HG03457 (cell line): ENCODE data around the gene SPATA22.
"Not testable (repeated sequence)": the region's sequence is repeated elsewhere in the genome, so short reads cannot be mapped to it uniquely, and the experiment has no call there.

Source experiments
- ATAC-seq: cut with Tn5 transposase; IDR thresholded peaks from one replicate; pipeline ENCODE4 v1.9.1; 2021; ENCODE audit warnings: moderate number of reproducible peaks; ENCODE audit not compliant: unreplicated experiment

SPATA22 gene

GRCh38 chr17:3474212-3474611, 2.6 kb upstream of the SPATA22 start:
- ATAC-seq, result no peak

DNA sequence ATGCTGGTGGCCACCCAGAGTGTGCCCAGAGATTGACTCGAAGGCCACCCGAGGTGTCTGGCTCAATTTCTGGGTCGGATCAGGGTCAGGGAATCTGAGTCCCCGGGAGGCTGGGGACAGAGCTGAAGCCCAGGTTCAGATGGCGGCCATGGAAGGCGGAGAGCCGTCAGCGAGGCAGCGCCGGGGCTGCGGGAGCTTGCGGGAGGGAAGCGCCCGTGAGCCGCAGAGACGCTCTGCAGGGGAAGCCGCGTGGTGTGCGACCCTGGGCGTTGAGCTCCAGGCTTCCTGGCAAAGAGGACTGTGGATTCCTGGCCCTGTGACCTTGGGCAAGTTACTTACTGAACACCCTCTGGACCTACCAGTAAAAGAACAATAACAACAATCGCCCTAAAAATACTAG, 518 bp upstream of the SPATA22 start:
- no peak for ATAC-seq

DNA sequence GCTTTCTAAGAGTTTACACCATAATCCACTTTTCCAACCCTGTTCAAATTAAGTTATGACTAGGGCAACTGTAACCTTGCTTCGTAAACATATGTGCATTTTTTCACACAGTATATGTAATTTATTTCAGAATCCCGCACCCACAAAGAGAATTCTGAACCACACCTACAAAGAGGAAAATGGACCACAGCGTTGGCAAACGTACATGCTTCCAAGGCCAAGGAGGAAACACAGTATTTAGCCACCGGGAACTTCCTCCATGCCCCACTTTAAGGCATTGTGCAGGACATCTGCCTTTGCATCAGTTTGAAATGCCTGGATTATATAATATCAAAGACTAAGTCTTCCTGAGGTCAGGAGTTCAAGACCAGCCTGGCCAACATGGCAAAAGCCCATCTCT, 2.1 kb downstream of the SPATA22 start:
- ATAC-seq, result no peak

GRCh38 chr17:3466355-3466754, 5.3 kb downstream of the SPATA22 start:
- not testable (repeated sequence) for ATAC-seq

DNA sequence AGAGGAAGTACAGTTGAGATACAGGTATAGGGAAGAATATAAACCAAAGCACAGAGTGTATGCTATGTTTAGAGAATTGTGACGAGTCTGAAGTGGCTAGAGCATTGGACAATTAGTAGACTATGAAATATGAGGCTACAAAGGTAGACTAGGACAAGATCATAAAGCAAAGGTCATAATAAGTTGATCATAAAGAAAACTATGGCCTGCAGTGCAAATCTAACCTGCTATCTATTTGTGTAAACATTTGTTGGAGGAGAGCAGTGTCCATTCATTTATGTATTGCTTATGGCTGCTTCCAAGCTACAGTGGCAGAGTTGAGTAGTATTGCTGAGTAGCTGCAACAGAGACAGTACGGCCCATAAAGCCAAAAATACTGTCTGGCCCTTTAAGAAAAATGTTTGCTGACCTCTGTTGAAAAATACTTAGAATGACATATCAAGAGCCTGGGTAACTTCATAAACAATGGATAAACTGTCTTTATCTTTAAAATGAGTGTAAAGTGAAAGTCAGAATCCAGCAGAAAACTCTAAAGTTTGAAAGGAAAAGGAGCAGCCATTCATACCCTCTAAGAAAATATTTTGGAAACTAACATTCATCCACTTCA, 23.5 kb downstream of the SPATA22 start:
- no peak for ATAC-seq

DNA sequence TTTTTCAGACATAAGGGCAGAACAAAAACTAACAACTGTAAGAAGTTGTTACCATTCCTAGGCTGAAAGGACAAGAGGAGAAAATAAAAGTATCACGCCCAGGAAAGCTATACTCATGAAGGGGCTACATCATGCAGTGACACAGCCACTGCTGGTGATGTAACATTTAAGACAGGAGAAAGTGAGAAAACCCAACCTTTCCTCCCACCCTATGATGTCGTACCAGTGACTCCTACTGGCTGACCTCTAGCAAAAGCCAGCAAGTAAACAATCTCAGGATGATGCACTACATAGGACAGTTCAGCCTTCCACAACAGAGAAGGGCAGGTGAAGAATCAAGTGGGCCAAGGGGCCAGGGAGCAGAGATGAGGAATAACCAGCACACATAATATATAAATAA, 24.0 kb downstream of the SPATA22 start:
- ATAC-seq, result no peak

- ATAC-seq, result no peak
Measured at GRCh38 chr17:3440451-3440850, 31.2 kb downstream of the SPATA22 start.

GRCh38 chr17:3438368-3438767, 33.3 kb downstream of the SPATA22 start:
- no peak for ATAC-seq

- no peak for ATAC-seq
Measured at GRCh38 chr17:3433741-3434140, 37.9 kb downstream of the SPATA22 start, which contains the start of gene OR1E2. Gene OR1E2 (minus strand): TSS chr17:3433841. CDS start chr17:3433841, 0 bp downstream.

DNA sequence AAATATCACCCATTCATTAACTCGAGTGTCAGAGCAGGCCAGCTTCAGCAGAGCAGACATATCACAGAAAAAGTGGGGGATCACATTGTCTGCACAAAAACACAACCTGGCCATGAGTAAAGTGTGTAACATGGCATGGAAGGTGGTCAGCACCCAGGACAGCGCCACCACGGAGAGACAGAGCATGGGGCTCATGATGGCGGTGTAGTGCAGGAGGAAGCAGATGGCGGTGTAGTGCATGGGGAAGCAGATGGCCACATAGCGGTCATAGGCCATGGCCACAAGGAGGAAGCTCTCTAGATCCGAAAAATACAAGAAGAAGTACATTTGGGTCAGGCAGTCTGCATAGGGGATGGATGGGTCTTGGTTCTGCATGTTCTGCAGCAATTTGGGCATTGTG, 38.4 kb downstream of the SPATA22 start:
- not testable (repeated sequence) for ATAC-seq

GRCh38 chr17:3418222-3418621, 53.4 kb downstream of the SPATA22 start:
- no peak for ATAC-seq

DNA sequence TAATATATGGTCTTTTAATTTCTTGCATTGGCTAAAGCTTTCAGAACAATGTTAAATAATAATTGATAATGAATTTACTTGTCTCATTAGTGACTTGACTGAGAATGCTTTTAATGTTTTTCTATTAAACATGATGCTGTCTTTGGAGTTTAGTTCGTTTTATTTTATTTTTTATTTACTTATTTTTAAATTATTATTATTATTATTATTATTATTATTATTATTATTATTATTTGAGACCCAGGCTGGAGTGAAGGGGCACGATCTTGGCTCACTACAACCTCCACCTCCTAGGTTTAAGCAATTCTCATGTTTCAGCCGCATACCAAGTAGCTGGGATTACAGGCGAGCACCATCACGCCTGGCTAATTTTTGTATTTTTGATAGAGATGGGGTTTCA, 56.0 kb downstream of the SPATA22 start:
- ATAC-seq, result no peak

DNA sequence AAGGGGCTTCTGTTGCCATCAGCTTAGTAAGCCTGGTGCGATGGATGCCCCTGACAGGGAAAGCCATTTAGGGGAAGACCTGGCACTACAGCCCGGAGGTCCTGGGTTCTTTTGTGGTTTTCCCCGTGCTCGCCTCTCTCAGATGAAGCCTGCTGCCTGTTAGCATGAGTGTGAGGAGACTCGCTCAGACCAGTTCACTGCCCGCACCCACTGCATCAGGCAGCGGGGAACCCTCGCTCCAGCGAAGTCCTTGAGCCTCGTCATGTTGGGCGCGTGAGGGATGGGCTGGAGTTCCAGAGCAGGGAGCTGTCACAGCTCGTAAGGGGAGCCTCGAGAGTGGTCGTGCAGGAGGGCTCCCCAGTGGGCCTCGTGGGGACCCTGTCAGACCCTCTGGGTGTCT, 59.4 kb downstream of the SPATA22 start:
- not testable (repeated sequence) for ATAC-seq

DNA sequence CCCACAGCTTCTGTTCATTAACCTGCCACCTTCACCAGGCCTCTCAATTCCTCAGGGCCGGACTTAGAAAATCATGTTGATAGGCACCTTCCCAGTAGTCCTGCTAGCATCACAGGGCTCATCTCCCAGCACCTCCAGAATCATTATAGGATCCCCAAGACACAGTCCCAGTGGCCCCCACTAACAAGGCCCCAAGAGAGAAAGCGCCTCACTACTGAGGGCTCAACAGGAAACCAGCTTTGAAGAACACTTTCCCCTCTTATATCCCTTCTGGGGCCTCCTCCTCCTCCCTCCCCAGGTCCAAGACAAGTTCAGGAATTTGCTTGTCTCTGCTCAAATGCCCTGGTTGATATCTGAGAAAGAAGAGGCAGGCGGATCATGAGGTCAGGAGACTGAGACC, 60.5 kb downstream of the SPATA22 start, which contains the start of gene OR3A3:
Gene OR3A3, plus strand, starts transcription at position 301 of the 400 bp plus-strand sequence.
- ATAC-seq, result no peak

- ATAC-seq, result not testable (repeated sequence)
Measured at GRCh38 chr17:3403856-3404255, 67.8 kb downstream of the SPATA22 start.

- ATAC-seq, result no peak
Measured at GRCh38 chr17:3401786-3402185, 69.8 kb downstream of the SPATA22 start.

DNA sequence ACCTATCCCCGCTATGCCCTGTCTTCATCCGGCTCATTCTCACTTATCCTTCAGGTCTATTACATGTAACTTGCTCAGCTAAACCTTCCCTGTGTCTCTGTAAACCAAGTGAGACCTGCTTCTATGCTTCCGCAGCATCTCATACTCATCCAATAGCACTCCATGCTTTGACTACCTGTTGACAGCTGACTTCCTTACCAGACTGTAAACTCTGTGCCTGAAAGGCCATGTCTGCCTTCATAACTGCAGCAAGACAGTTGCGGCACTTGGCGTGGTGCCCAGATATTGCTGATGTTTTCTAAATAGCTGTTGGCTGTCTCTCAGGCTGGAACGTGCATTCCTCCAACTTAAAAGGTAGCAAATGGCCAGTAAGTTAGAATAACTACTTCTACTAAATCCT, 71.6 kb downstream of the SPATA22 start:
- ATAC-seq, result no peak

DNA sequence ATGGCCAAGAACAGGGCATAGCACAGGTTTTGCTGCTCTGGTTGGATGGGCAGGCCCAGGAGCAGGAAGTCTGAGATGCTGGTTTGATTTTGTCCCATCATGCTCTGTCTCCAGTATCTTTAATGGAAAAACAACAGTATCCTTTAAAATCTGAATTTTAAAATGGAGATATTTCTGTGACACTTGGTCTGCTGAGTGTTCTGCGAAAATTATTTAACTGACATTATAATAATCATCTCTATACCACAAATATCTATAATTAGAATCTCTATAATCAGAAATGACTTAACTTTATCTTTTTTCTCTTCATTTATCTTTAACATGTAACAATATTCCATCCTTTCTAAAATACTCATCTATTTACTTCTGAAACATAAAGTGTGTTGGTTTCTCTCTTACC, 73.3 kb downstream of the SPATA22 start, which contains the start of gene OR1E1:
Gene OR1E1, minus strand, starts transcription at position 101 of the 400 bp plus-strand sequence. Its CDS starts 0 bp downstream, at position 101.
- ATAC-seq, result no peak

DNA sequence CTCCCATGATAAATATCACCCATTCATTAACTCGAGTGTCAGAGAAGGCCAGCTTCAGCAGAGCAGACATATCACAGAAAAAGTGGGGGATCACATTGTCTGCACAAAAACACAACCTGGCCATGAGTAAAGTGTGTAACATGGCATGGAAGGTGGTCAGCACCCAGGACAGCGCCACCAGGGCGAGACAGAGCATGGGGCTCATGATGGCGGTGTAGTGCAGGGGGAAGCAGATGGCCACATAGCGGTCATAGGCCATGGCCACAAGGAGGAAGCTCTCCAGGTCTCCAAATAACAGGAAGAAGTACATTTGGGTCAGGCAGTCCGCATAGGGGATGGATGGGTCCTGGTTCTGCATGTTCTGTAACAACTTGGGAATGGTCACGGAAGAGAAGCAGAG, 73.8 kb downstream of the SPATA22 start:
- ATAC-seq, result not testable (repeated sequence)
